Anterior cingulate cortex (tissue), 58 donors: Measurements from ENCODE around the gene GLUD1.
"Not testable (repeated sequence)": the region's sequence is repeated elsewhere in the genome, so short reads cannot be mapped to it uniquely, and the experiment has no call there.

Source experiments
- DNase-seq, 58 donors: peaks; one replicate each; lab custom pipeline; 2025; lab: John Stamatoyannopoulos, UW

Gene GLUD1

DNA sequence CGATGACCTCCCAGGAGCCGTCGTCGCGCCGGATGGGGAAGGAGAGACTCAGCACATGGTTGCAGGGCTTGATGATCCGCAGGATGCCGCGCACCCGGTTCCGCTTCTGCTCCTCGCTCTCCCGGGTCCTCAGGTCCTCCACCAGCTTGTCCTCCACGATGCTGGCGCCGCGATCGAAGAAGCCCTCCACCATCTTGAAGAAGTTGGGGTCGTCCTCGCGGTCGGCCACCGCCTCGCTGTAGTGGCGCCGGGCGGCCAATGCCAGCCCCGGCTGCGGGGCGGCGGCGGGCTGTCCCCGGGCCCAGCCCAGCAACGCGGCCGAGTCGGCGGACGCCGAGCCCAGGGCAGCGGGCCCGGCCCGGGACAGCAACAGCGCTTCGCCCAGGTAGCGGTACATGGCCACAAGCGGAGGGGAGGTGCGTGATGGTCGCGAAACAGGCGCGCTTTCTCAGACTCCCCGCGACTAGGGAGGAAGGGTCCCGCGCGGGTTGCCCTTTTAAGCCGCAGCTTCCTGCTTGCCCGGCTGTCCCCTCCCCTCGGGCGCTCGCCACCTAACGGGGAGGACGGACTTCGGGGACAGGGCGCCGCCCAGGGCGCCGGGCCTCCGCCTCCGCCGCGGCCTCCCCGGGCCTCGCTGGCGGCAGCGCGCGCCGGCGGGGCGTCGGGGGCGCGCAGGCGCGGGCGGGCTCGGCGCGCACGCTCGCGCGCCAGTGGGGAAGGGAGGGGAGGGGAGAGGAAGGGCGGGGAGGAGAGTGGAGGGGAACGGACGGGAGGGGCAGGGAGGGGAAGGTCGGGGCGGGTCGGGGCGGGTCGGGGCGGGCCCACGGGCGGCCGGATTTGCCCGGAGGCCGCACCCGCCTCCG, at the start of gene GLUD1, which contains the start of gene SHLD2:
Gene GLUD1, minus strand, starts transcription at position 471 of the 863 bp plus-strand sequence. Its CDS starts 74 bp downstream, at position 397.
Gene SHLD2, plus strand, starts transcription at position 834 of the 863 bp plus-strand sequence. CDS start 56,149 bp downstream, outside the sequence.
- peak; percentile 11 to 95 (median 86) for DNase-seq

GRCh38 chr10:87143109-87143418, 48.4 kb upstream of the GLUD1 start:
- not testable (repeated sequence) for DNase-seq

- not testable (repeated sequence) for DNase-seq
These were observed 47.8 kb upstream of the GLUD1 start for GRCh38 chr10:87142230-87143108.

DNA sequence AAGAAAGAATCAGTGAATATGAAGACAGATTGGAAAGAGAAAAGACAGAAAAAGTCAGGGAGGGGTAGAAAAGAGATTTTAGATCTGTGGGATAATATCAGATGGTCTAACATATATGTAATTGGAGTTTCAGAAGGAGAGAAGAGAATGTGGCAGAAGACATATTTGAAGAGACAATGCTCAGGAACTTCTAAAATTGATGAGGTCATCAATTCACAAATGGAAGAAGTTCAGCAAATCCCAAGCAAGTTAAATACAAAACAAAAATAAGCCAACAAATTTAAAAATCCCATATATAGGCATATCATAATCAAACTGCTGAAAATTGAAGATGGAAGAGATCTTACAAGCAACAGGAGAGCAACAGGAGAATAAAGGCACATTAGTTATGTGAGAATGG, 42.8 kb upstream of the GLUD1 start:
- not testable (repeated sequence) for DNase-seq

- DNase-seq = not testable (repeated sequence)
These were observed 39.8 kb upstream of the GLUD1 start for GRCh38 chr10:87134440-87134839.

GRCh38 chr10:87133936-87134335, 39.3 kb upstream of the GLUD1 start:
- DNase-seq = not testable (repeated sequence)

- not testable (repeated sequence) for DNase-seq
These were observed 37.5 kb upstream of the GLUD1 start for GRCh38 chr10:87132176-87132575.

- not testable (repeated sequence) for DNase-seq
These were observed 33.0 kb upstream of the GLUD1 start for GRCh38 chr10:87127607-87128156.

GRCh38 chr10:87127048-87127447, 32.4 kb upstream of the GLUD1 start:
- not testable (repeated sequence) for DNase-seq

- not testable (repeated sequence) for DNase-seq
These were observed 28.7 kb upstream of the GLUD1 start for GRCh38 chr10:87123351-87123750.

DNA sequence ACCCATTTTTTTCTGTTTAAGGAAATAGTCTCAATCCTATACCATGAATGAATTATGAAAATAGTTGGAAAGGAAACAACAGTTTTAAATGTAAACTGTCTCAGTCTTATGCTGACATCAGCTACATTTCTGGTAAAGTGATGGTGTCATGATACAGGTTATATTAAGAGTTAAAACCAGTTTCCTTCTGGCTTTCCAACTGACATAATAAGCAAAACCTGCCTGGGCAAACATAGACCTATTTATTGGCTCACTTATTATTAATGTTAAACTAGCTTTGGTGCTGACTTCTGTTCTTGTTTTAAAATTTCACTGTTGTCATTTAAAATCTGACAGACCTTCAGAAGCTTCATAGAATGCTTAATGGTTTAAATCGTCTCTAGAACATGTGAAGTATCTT, 24.4 kb upstream of the GLUD1 start:
- DNase-seq = not testable (repeated sequence)

DNA sequence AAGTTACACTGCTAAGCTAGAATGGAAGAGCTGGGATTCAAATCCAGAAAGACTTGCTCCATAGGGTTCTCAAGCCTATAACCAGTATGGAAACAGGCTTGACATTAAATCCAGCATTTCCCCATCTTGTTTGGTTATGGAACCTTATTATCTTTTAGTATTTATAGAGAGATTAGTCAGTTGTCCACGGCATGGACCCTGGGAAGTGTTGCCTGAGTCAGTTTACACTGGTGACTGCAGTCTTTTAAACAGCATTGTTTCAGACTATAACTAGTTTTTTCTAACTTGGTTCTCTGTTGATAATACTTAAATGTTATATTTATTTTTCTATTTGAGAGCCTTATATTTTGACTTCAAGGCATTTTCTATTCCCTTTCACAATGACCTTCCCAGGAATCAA, 23.5 kb upstream of the GLUD1 start:
- DNase-seq = not testable (repeated sequence)

GRCh38 chr10:87105446-87106124, 10.9 kb upstream of the GLUD1 start:
- no peak for DNase-seq

- DNase-seq = not testable (repeated sequence)
These were observed 10.1 kb upstream of the GLUD1 start for GRCh38 chr10:87104727-87105126.

- no peak for DNase-seq
These were observed 7.4 kb upstream of the GLUD1 start for GRCh38 chr10:87101996-87102395.

DNA sequence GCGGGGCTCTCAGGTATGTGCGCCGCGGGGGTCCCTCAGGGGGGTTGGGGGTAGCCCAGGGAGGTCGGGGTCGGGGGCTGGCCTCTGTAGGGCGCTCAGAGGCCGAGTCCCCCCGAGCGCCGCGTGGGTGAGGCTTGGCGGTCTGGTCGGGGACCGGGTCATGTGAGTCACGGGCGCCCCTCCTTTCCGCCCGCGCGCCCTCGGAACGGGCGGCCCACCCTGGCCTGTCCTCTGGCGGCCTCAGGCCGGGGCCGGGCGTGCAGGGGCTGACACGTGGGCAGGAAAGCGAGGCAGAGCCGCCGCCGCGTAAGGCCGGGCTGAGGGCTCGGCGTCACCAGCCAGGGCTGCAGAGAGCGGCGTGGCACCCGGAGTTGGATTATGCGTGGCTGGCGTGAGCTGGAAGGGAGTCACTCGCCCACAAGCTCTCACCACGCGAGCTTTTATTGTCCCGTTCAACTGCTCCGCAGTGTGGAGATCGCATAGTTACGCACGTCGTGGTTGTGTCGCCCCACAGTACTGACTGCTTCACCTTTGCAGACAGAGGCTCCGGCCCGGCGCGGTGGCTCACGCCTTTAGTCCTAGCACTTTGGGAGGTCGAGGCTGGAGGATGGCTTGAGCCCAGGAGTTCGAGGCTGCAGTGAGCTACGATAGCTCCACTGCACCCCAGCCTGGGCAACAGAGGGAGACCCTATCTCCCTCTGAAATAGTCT, 748 bp upstream of the GLUD1 start:
- peak in 53 of 58 donors; percentile 28 to 92 (median 71) for DNase-seq

GRCh38 chr10:87093632-87094372, 841 bp downstream of the GLUD1 start:
- DNase-seq = peak in 41 of 58 donors; percentile 8 to 62 (median 28)

DNA sequence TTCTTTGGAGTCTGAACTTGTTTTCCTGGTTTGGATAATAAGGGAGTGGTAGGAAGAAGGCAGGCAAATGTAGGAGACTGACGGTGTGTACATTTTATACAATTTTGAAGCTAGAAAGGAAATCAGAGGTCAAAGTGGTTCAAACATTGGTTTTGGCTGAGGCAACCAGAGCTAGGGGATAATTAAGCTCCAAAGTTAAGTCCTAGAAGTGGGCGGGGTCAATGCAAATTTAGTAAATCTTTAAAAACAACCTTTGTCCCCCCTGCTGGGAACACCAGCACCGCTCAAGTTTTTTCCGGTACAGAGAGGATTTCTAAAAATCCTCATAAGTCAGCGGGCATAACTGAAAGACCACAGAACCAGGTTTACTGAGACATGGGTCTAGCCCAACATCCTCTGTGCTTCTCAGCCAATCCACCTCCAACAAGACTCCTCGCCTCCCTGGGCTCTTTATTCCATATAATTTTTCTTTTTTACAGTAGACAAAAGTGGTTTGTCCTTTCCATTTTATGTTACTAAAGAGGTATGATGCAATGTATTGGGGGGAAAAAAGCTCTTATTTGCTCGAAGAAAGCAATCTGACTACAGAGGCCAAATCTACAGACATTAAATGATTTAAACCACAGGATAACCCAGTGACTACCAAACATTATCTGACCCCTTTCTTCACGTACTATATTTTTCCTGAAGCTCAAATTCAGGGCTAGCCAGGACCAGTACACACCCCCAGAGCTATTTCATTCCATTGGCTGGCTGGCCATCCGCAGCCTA, 1.6 kb downstream of the GLUD1 start:
- peak in 5 of 58 donors; percentile 2 to 8 (median 6) for DNase-seq
